DOHH2 (cell line): ENCODE data around the gene NXT1.

ENCODE experiments used
- CTCF ChIP-seq: fragments of 200-600 bp; sonication (generic); IDR thresholded peaks from one replicate; pipeline ENCODE4 v1.5.1; 2014; ENCODE audit warnings: antibody characterized with exemption, mild to moderate bottlenecking, low read depth, low read length; ENCODE audit not compliant: poor library complexity, severe bottlenecking
- EZH2phosphoT487 ChIP-seq: fragments of 200-600 bp; sonication (generic); IDR thresholded peaks from 2 replicates; pipeline ENCODE4 v1.6.1; 2017; ENCODE audit warnings: borderline replicate concordance, mild to moderate bottlenecking, antibody characterized with exemption, low read length, moderate library complexity, mixed read lengths

GRCh38 chr20:23391707-23392310, 41.2 kb downstream of the NXT1 start:
- TF ChIP-seq EZH2phosphoT487 (no peak), CTCF (no peak)
